Gastrocnemius medialis (tissue), 4 donors: ENCODE measurements around the gene COL23A1.

Source experiments
- POLR2A ChIP-seq, 2 donors: fragments of 450-650 bp; IDR thresholded peaks; one replicate each; pipeline ENCODE4 v1.6.1; 2017; ENCODE audit warnings: antibody characterized with exemption in 2 of 2, mild to moderate bottlenecking in 2 of 2, moderate library complexity in 2 of 2
- TF ChIP-seq, protein P1 (sequence below), 5 experiments: fragments of 450-650 bp in 3 of 5; fragments of 200-600 bp in 2 of 5; sonication (generic) in 2 of 5; IDR thresholded peaks in 4 of 5; conservative IDR thresholded peaks in 1 of 5; 1 replicate in 4 of 5; 2 replicates in 1 of 5; pipeline ENCODE4 v1.5.1; 2016 to 2019; ENCODE audit warnings: antibody characterized with exemption in 5 of 5, mild to moderate bottlenecking in 3 of 5, moderate library complexity in 3 of 5

DNA sequence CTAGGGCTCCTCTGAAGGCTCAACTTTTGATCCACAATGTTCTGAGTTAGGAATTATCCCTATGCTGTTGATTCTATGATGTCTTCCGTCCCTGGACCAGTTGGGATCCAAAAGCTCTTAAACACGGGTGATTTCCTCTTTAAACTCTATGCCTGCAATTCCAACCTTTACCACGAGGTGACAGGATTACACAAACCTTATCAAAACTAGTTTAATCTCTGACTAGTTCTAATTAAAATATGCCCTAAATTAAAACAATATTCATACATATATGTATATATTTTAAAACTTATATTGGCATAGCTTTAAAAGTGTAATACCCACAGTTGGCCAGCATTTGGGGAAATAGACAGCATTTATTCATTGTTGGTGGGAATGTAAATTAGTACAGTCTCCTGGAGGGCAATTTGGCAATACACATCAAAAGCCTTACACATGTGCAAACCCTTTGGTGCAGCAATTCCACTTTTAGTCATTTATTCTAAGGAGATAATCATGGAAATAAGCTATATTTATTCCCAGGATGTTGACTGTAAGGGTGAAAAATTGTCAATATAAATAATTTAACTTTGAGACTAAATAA, 306.0 kb downstream of the COL23A1 start:
- TF ChIP-seq, protein P1, sequence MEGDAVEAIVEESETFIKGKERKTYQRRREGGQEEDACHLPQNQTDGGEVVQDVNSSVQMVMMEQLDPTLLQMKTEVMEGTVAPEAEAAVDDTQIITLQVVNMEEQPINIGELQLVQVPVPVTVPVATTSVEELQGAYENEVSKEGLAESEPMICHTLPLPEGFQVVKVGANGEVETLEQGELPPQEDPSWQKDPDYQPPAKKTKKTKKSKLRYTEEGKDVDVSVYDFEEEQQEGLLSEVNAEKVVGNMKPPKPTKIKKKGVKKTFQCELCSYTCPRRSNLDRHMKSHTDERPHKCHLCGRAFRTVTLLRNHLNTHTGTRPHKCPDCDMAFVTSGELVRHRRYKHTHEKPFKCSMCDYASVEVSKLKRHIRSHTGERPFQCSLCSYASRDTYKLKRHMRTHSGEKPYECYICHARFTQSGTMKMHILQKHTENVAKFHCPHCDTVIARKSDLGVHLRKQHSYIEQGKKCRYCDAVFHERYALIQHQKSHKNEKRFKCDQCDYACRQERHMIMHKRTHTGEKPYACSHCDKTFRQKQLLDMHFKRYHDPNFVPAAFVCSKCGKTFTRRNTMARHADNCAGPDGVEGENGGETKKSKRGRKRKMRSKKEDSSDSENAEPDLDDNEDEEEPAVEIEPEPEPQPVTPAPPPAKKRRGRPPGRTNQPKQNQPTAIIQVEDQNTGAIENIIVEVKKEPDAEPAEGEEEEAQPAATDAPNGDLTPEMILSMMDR (IDR thresholded peaks at IDR 0.05 in 4 of 5, conservative IDR thresholded peaks at IDR 0.05 in 1 of 5) = peak in 4 of 5 experiments; percentile 13 to 41 (median 30)
- TF ChIP-seq POLR2A (IDR thresholded peaks at IDR 0.05) = no peak
